GM13976 (cell line): ENCODE measurements around the gene BEST3.

ENCODE experiments used
- DNase-seq: peaks from one replicate; pipeline ENCODE4 v3.0.0; 2012; ENCODE audit warnings: low spot score
- in situ Hi-C: fragments of 300-500 bp; cut with MboI; formaldehyde crosslinking; loops from one replicate; pipeline ENCODE4 v1.12.0; 2022; ENCODE audit warnings: low sequenced_read_pairs, mixed read lengths, inconsistent platforms; ENCODE audit not compliant: unreplicated experiment
- TF ChIP-seq, protein P1 (sequence below): IDR thresholded peaks from 2 replicates; pipeline ENCODE4 v1.5.1; 2012; ENCODE audit warnings: borderline replicate concordance, mild to moderate bottlenecking; ENCODE audit not compliant: insufficient read depth; ENCODE audit errors: extremely low read depth, missing control alignments, control extremely low read depth

BEST3 gene

GRCh38 chr12:69661386-69661785 lies 37.7 kb downstream of the BEST3 start:
- TF ChIP-seq, protein P1, sequence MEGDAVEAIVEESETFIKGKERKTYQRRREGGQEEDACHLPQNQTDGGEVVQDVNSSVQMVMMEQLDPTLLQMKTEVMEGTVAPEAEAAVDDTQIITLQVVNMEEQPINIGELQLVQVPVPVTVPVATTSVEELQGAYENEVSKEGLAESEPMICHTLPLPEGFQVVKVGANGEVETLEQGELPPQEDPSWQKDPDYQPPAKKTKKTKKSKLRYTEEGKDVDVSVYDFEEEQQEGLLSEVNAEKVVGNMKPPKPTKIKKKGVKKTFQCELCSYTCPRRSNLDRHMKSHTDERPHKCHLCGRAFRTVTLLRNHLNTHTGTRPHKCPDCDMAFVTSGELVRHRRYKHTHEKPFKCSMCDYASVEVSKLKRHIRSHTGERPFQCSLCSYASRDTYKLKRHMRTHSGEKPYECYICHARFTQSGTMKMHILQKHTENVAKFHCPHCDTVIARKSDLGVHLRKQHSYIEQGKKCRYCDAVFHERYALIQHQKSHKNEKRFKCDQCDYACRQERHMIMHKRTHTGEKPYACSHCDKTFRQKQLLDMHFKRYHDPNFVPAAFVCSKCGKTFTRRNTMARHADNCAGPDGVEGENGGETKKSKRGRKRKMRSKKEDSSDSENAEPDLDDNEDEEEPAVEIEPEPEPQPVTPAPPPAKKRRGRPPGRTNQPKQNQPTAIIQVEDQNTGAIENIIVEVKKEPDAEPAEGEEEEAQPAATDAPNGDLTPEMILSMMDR, result no peak
- no peak for DNase-seq
- in situ Hi-C loops, result no loop called here

- TF ChIP-seq, protein P1, result no peak
- DNase-seq, result no peak
- in situ Hi-C loops, result no loop called here
Observed at GRCh38 chr12:69660164-69660863, 38.8 kb downstream of the BEST3 start.

GRCh38 chr12:69658203-69658602 lies 40.9 kb downstream of the BEST3 start:
- in situ Hi-C loops, result no loop called here
- TF ChIP-seq, protein P1, result no peak
- no peak for DNase-seq

GRCh38 chr12:69657376-69658137 lies 41.5 kb downstream of the BEST3 start:
- TF ChIP-seq, protein P1, result no peak

DNA sequence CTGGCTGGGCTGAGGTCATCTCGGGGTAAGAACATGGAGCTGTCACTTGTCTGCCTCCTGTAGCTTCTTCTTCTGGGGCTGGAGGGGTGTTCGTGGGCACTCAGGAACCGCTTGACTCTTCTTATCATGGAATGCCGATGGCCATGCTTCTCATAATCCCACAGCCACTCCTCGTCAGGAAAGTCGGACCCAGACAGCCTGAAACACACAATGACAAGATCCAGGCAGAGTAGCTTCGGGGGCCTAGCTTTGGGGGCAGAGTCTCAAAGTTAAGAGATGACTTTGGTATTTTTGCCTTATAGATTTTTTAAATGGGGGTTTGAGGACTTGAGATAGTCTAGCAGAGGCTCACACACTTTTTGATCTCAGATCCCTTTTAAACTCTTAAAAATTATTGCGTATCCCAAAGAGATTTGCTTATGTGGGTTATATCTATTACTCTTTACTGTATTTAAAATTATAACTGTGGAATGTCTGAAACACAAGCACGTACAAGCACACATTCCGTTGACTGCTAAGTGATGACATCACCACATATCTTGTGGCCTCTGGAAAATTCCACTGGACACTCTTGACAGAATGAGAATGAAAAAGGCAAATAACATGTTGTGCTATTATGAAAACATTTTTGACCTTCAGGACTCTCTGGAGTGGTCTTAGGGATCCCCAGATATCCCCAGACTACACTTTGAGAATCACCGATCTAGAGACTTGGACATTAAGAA lies 43.3 kb downstream of the BEST3 start:
- no peak for DNase-seq
- TF ChIP-seq, protein P1, result no peak
- in situ Hi-C loops, result no loop called here

More at GRCh38 chr12:69657376-69658137, 41.5 kb downstream of the BEST3 start:
- in situ Hi-C loops, result no loop called here
- no peak for DNase-seq

- in situ Hi-C loops, result no loop called here
- no peak for DNase-seq
- TF ChIP-seq, protein P1, result no peak
Observed at GRCh38 chr12:69653703-69654102, 45.4 kb downstream of the BEST3 start.
